HCT116 (cell line): ENCODE results near the gene RAMP3. TPM values are rescaled to one million over a fixed set of nuclear protein-coding genes. Genes with fewer than 3 reads are reported as not detected.

Source experiments
- ATAC-seq: fragments of 200-7000 bp; cut with Tn5 transposase; 2 replicates; pipeline ENCODE4 v1.9.1; 2020; ENCODE audit warnings: mild to moderate bottlenecking, moderate library complexity
- BruUV-seq: library from RNA; stranded (reverse); fragments of 400-500 nt; replicated peaks from 2 replicates; lab custom pipeline; 2021; lab: Mats Ljungman, UMichigan
- CTCF ChIA-PET: fragments of 300-600 bp; sonication (Branson Sonifier 250); formaldehyde crosslinking; loops from one replicate; lab custom pipeline; 2021; ENCODE audit warnings: antibody characterized with exemption; lab: Charles Lee
- POLR2A ChIA-PET: fragments of 300-600, 350-600 bp; sonication (Branson Sonifier 250); formaldehyde crosslinking; loops from one replicate; lab custom pipeline; 2021; ENCODE audit warnings: antibody characterized with exemption; lab: Charles Lee
- RAD21 ChIA-PET, 2 experiments: fragments of 300-600 bp; sonication (Branson Sonifier 250); formaldehyde crosslinking; loops; one replicate each; lab custom pipeline; 2023; ENCODE audit warnings: low total read pairs in 2 of 2; ENCODE audit not compliant: uncharacterized antibody in 2 of 2, unreplicated experiment in 2 of 2, low non-redundant PET in 1 of 2; lab: Charles Lee
- DNase-seq: peaks from one replicate; pipeline ENCODE4 v3.0.0-alpha.2; 2010; ENCODE audit warnings: low read depth, low spot score
- H2AFZ ChIP-seq: fragments of 200-600 bp; shearing (Covaris generic), sonication (generic); 2 replicates; pipeline ENCODE4 v1.6.1; 2017; ENCODE audit warnings: low read depth, mixed run types, mixed read lengths, antibody characterized with exemption, low read length; ENCODE audit not compliant: poor library complexity, severe bottlenecking
- H3K27ac ChIP-seq: 2 replicates; pipeline ENCODE4 v1.5.1; 2012; ENCODE audit warnings: low read depth, low read length
- H3K27me3 ChIP-seq: fragments of 200-600 bp; sonication (generic); 2 replicates; pipeline ENCODE4 v1.6.1; 2016; ENCODE audit warnings: mixed run types, low read length, mixed read lengths; ENCODE audit not compliant: insufficient read depth
- H3K36me3 ChIP-seq, 2 experiments: fragments of 200-500 bp in 1 of 2; fragments of 200-600 bp in 1 of 2; sonication (Bioruptor generic) in 1 of 2; sonication (generic) in 1 of 2; 2 replicates each; pipeline versions ENCODE4 v1.5.1 to v1.6.1; 2014 to 2016; ENCODE audit warnings: low read length in 2 of 2, inconsistent platforms in 1 of 2, mixed read lengths in 1 of 2, mixed run types in 1 of 2; ENCODE audit not compliant: insufficient read depth in 2 of 2, control insufficient read depth in 1 of 2
- H3K4me1 ChIP-seq, 2 experiments: fragments of 200-600 bp in 1 of 2; sonication (generic) in 1 of 2; 2 replicates each; pipeline versions ENCODE4 v1.5.1 to v1.6.1; 2012 to 2017; ENCODE audit warnings: low read length in 2 of 2, inconsistent platforms in 1 of 2, mild to moderate bottlenecking in 1 of 2, mixed read lengths in 1 of 2, mixed run types in 1 of 2, moderate library complexity in 1 of 2; ENCODE audit not compliant: insufficient read depth in 2 of 2, control insufficient read depth in 1 of 2
- H3K4me2 ChIP-seq: fragments of 200-600 bp; sonication (generic); 2 replicates; pipeline ENCODE4 v1.6.1; 2017; ENCODE audit warnings: mixed run types, low read length, mixed read lengths
- H3K4me3 ChIP-seq, 2 experiments: fragments of 200-600 bp in 1 of 2; sonication (generic) in 1 of 2; replicated peaks in 1 of 2; 2 replicates each; pipeline ENCODE4 v1.5.1; 2011 to 2016; ENCODE audit warnings: low read length in 2 of 2, control low read depth in 1 of 2, low read depth in 1 of 2, mild to moderate bottlenecking in 1 of 2, mixed read lengths in 1 of 2, mixed run types in 1 of 2
- H3K79me2 ChIP-seq: fragments of 200-600 bp; sonication (generic); 2 replicates; pipeline ENCODE4 v1.6.1; 2017; ENCODE audit warnings: mild to moderate bottlenecking, mixed run types, low read length, moderate library complexity, mixed read lengths; ENCODE audit not compliant: insufficient read depth
- H3K9ac ChIP-seq: fragments of 200-600 bp; sonication (generic); 2 replicates; pipeline ENCODE4 v1.6.1; 2016; ENCODE audit warnings: low read length, mixed read lengths
- H3K9me2 ChIP-seq: fragments of 200-600 bp; sonication (generic), shearing (Covaris generic); 2 replicates; pipeline ENCODE4 v1.6.1; 2017; ENCODE audit warnings: mixed run types, mild to moderate bottlenecking, moderate library complexity; ENCODE audit not compliant: insufficient read depth
- H3K9me3 ChIP-seq, 2 experiments: fragments of 200-500 bp in 1 of 2; fragments of 200-600 bp in 1 of 2; sonication (Bioruptor generic) in 1 of 2; sonication (generic) in 1 of 2; 2 replicates each; pipeline ENCODE4 v1.6.1; 2014 to 2017; ENCODE audit warnings: low read length in 2 of 2, mixed read lengths in 2 of 2, inconsistent platforms in 1 of 2, low read depth in 1 of 2, mild to moderate bottlenecking in 1 of 2, mixed run types in 1 of 2, moderate library complexity in 1 of 2; ENCODE audit not compliant: control insufficient read depth in 1 of 2, insufficient read depth in 1 of 2
- H4K20me1 ChIP-seq: fragments of 200-600 bp; sonication (generic), shearing (Covaris generic); 2 replicates; pipeline ENCODE4 v1.6.1; 2017; ENCODE audit warnings: mixed run types, mild to moderate bottlenecking, moderate library complexity; ENCODE audit not compliant: insufficient read depth
- CEBPB ChIP-seq: IDR thresholded peaks from 2 replicates; pipeline ENCODE4 v1.6.1; 2012; ENCODE audit warnings: low read depth
- CTCF ChIP-seq, 3 experiments: fragments of 200-600 bp in 1 of 3; sonication (generic) in 1 of 3; IDR thresholded peaks in 2 of 3; conservative IDR thresholded peaks in 1 of 3; 2 replicates each; pipeline ENCODE4 v1.5.1; 2012 to 2017; ENCODE audit warnings: low read depth in 2 of 3, low read length in 2 of 3, antibody characterized with exemption in 1 of 3, borderline replicate concordance in 1 of 3, control low read depth in 1 of 3, mild to moderate bottlenecking in 1 of 3, mixed read lengths in 1 of 3, mixed run types in 1 of 3, moderate library complexity in 1 of 3; ENCODE audit not compliant: insufficient read depth in 1 of 3
- ELF1 ChIP-seq: IDR thresholded peaks from 2 replicates; pipeline ENCODE4 v1.6.1; 2012; ENCODE audit warnings: low read depth, borderline replicate concordance
- FOSL1 ChIP-seq: IDR thresholded peaks from 2 replicates; pipeline ENCODE4 v1.6.1; 2012; ENCODE audit warnings: low read depth
- MAX ChIP-seq: IDR thresholded peaks from 2 replicates; pipeline ENCODE4 v1.6.1; 2012
- POLR2AphosphoS5 ChIP-seq: IDR thresholded peaks from 2 replicates; pipeline ENCODE4 v1.6.1; 2011; ENCODE audit warnings: mild to moderate bottlenecking, low read depth, low read length, moderate library complexity
- TCF7L2 ChIP-seq: IDR thresholded peaks from 2 replicates; pipeline ENCODE4 v1.7.0; 2011; ENCODE audit warnings: borderline replicate concordance, inconsistent platforms; ENCODE audit not compliant: insufficient read depth, insufficient read length; ENCODE audit errors: extremely low read depth
- ZFX ChIP-seq: fragments of 450-650 bp; IDR thresholded peaks from 2 replicates; pipeline ENCODE4 v1.6.1; 2017
- intact Hi-C: fragments of 100-400 bp; cut with micrococcal nuclease; formaldehyde crosslinking; loops from 2 replicates; pipeline ENCODE4 v1.10.0; 2022
- total RNA-seq: library from RNA; stranded (reverse); gene quantifications from one replicate; pipeline ENCODE4 v1.2.1, GENCODE V29; 2021; ENCODE audit not compliant: unreplicated experiment
- TF ChIP-seq, protein P1 (sequence below): IDR thresholded peaks from 2 replicates; pipeline ENCODE4 v1.6.1; 2011; ENCODE audit warnings: mild to moderate bottlenecking, low read length, moderate library complexity; ENCODE audit not compliant: insufficient replicate concordance; ENCODE audit errors: extremely low read depth

Gene RAMP3
- total RNA-seq, 1 experiment from 2014 or later: not detected

- ChIA-PET CTCF (no interaction called here), POLR2A (no interaction called here), RAD21 (no interaction called here)
- no peaks in the 10 kb centered on the region for H3K79me2 ChIP-seq
- H4K20me1 ChIP-seq: no peaks in the 10 kb centered on the region
- no peaks in the 10 kb centered on the region for H3K4me1 ChIP-seq
- no peaks in the 10 kb centered on the region for H3K9me3 ChIP-seq
- no peak overlapping the region for H3K9ac ChIP-seq
- no peak for ATAC-seq
- no peaks in the 10 kb centered on the region for H3K9me2 ChIP-seq
- H3K4me2 ChIP-seq: no peak overlapping the region
- no peak overlapping the region for H3K27ac ChIP-seq
- no peak for DNase-seq
- peaks cover 36% of the 10 kb centered on the region for H3K27me3 ChIP-seq
- BruUV-seq: no TSS peak
- H2AFZ ChIP-seq: no peak overlapping the region
- no peak for TF ChIP-seq POLR2AphosphoS5
- TF ChIP-seq CTCF (IDR thresholded peaks at IDR 0.05 in 2 of 3, conservative IDR thresholded peaks at IDR 0.05 in 1 of 3; ENCODE audit: borderline replicate concordance in 1 of 3, insufficient read depth in 1 of 3, low read depth in 2 of 3, low read length in 2 of 3): no peak
- no peak for TF ChIP-seq CEBPB
- TF ChIP-seq TCF7L2: no peak
- no peak for TF ChIP-seq ELF1
- no peak for TF ChIP-seq ZFX
- TF ChIP-seq FOSL1: no peak
- no peak for TF ChIP-seq MAX
- TF ChIP-seq, protein P1, sequence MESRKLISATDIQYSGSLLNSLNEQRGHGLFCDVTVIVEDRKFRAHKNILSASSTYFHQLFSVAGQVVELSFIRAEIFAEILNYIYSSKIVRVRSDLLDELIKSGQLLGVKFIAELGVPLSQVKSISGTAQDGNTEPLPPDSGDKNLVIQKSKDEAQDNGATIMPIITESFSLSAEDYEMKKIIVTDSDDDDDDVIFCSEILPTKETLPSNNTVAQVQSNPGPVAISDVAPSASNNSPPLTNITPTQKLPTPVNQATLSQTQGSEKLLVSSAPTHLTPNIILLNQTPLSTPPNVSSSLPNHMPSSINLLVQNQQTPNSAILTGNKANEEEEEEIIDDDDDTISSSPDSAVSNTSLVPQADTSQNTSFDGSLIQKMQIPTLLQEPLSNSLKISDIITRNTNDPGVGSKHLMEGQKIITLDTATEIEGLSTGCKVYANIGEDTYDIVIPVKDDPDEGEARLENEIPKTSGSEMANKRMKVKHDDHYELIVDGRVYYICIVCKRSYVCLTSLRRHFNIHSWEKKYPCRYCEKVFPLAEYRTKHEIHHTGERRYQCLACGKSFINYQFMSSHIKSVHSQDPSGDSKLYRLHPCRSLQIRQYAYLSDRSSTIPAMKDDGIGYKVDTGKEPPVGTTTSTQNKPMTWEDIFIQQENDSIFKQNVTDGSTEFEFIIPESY: no peak
- intact Hi-C loops: no loop called here
- no peak overlapping the region for H3K4me3 ChIP-seq
- H3K36me3 ChIP-seq: no peaks in the 10 kb centered on the region
These were observed 45.4 kb downstream of the RAMP3 start for GRCh38 chr7:45203036-45203435.
